ENCODE data around the gene ABCA4. TPM values are rescaled to one million over a fixed set of nuclear protein-coding genes. Genes with fewer than 3 reads are reported as not detected.

Gene ABCA4
- total RNA-seq, 2 donors from 2014 or later, result 2.0 to 3.7 TPM

DNA sequence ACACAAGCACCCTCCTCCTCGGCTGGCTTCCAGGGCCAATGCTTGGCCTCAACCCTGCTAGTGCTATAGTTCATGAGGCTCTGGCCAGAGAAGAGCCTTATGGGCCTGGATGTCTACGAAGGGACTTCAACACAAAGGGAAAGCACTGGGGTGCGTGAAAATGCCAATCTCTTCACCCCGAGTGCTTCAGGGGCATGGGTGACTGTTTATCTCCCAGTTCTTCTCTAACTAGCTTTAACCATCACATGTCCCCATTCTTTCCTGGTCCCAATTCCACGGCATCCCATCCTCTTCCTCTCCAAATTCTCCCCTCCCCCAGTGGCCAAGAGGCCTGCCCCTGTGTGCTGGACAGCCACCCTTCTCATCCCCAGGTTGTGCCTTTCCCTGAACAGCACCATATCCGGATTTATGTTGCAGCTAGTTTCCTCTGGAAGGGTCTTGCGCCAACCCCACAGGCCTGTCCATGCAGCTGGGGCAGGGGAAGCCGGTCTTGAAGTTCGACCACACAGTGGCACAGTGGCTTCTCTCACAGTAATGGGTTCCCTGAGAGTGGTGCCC is 16.7 kb downstream of the ABCA4 start:
- Histone ChIP-seq H3K4me3 (no peak overlapping the region), H3K27me3 (replicated peaks; ENCODE audit: insufficient read depth) (no peaks in the 10 kb centered on the region), H3K36me3 (no peaks in the 10 kb centered on the region), H3K4me1 (ENCODE audit: control insufficient read depth in 1 of 2, low read depth in 2 of 2) (no peaks in the 10 kb centered on the region), H3K9me3 (no peaks in the 10 kb centered on the region), H3K27ac (no peak overlapping the region)
- TF ChIP-seq, protein P1, sequence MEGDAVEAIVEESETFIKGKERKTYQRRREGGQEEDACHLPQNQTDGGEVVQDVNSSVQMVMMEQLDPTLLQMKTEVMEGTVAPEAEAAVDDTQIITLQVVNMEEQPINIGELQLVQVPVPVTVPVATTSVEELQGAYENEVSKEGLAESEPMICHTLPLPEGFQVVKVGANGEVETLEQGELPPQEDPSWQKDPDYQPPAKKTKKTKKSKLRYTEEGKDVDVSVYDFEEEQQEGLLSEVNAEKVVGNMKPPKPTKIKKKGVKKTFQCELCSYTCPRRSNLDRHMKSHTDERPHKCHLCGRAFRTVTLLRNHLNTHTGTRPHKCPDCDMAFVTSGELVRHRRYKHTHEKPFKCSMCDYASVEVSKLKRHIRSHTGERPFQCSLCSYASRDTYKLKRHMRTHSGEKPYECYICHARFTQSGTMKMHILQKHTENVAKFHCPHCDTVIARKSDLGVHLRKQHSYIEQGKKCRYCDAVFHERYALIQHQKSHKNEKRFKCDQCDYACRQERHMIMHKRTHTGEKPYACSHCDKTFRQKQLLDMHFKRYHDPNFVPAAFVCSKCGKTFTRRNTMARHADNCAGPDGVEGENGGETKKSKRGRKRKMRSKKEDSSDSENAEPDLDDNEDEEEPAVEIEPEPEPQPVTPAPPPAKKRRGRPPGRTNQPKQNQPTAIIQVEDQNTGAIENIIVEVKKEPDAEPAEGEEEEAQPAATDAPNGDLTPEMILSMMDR (IDR thresholded peaks at IDR 0.05), result no peak
- DNase-seq (ENCODE audit: low spot score) (no peak), ATAC-seq (ENCODE audit: insufficient number of reproducible peaks, low FRiP score, low read depth) (no peak)

DNA sequence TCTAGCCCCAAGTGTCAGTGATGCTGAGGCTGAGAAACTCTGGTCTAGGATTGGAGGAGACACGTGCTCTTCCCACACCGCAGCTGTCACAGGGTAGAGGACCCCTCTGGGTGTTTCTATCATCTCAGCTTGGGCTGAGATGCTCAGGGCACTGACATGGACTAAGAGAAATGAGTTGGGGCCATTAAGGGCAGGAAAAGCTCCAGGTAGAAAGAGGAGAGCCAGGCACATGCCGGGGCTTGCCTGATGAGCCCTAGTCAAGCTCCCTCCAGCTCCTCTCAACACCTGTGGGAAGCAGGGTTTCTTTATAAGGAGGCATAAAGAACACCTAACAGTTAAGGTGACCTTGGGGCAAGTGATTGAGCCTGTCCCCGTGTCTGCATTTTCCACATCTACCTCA is 17.3 kb downstream of the ABCA4 start:
- no peaks in the 10 kb centered on the region for H3K27me3 ChIP-seq (replicated peaks; ENCODE audit: insufficient read depth)
- H3K27ac ChIP-seq, result no peak overlapping the region
- no peaks in the 10 kb centered on the region for H3K36me3 ChIP-seq
- no peaks in the 10 kb centered on the region for H3K9me3 ChIP-seq
- TF ChIP-seq, protein P1 (IDR thresholded peaks at IDR 0.05), result no peak
- DNase-seq (ENCODE audit: low spot score) (no peak), ATAC-seq (ENCODE audit: insufficient number of reproducible peaks, low FRiP score, low read depth) (no peak)
- no peaks in the 10 kb centered on the region for H3K4me1 ChIP-seq (ENCODE audit: control insufficient read depth in 1 of 2, low read depth in 2 of 2)
- H3K4me3 ChIP-seq, result no peak overlapping the region

DNA sequence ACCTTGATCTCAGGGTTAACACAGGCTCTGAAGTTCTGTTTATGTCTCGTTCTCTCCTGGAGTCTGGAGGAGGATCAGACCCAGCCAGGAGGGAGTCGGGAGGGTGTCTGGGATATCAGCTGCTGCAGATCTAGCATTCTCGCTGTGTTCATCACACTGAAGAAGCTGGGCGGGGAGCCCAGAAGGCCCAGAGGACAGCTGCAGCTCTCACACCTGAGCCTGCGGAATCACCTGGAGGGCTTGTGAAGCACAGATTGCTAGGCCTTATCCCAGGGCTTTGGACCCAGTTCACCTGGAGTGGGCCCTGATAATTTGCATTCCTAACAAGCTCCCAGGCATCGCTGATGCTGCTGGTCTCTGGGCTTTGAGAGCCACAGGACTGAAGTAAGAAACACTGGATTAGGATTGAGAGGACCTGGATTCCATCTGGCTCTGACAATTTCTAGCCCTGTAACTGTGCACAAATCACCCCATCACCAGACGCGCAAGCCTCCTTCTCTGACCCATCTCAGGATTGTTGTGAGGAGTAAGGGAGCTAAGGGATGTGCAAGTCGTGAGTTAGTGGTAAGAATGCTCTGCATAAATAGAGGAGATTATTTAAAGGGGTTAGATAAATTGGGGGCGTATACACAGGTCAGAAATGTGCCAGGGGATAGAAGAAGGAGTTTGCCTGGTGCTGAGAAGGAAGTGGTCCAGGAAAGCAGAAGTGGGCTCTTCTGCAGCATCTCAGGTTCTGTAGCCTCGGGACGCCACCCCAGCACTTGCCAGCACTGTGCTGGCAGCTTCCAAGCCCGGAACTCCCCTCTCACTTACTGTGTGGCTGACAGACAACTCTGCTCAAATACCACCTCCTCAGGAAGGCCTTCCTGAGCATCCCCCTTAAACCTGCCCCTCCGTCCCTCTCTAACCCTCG is 19.1 kb downstream of the ABCA4 start:
- ATAC-seq (ENCODE audit: insufficient number of reproducible peaks, low FRiP score, low read depth), result no peak
- Histone ChIP-seq H3K9me3 (no peaks in the 10 kb centered on the region), H3K4me1 (ENCODE audit: control insufficient read depth in 1 of 2, low read depth in 2 of 2) (peaks cover 0 to 4% of the 10 kb centered on the region in 2 donors), H3K4me3 (no peak overlapping the region), H3K27ac (no peak overlapping the region), H3K27me3 (replicated peaks; ENCODE audit: insufficient read depth) (no peaks in the 10 kb centered on the region), H3K36me3 (no peaks in the 10 kb centered on the region)
- no peak for DNase-seq (ENCODE audit: low spot score)
- TF ChIP-seq, protein P1 (IDR thresholded peaks at IDR 0.05), result no peak

DNA sequence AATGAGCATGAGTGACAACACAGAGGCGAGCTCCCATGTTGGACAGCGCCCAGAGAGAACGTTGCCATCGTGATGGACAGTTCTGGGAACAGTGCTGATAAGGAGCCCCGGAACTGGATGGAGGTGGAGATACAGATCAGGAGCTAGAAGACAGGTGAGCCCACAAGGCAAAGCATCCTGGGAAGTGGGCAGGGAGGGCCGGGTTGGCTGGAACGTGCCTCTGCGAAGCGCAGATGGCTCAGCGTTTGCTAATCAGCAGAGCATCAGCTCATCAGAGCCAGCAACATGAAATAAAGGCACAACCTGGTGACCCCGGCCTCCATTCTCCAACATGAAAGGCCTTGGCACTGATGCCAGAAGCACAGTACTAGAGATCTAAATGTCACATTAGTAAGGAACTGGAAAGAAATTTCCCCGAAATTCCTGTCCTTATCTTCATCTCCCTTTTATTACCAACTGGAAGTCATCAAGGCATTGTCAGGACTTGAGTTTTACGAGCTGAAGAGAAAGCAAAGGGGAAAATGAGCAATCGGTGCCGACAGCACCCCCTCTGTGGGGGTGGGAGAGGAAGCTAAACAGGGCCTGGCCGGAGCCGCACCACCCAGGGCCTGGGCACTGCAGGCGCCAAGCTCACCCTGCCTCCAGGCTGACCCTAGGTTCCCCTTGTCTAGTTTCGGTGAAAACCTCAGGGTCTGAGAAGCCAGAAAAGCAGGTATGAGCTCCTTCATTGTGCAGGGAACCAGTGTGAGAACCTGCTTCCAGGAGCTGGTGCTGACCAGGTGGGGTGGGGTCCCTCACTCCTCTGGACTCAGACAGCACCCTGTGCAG is 19.9 kb downstream of the ABCA4 start:
- Histone ChIP-seq H3K36me3 (no peaks in the 10 kb centered on the region), H3K27me3 (replicated peaks; ENCODE audit: insufficient read depth) (no peaks in the 10 kb centered on the region), H3K27ac (no peak overlapping the region), H3K4me3 (no peak overlapping the region), H3K4me1 (ENCODE audit: control insufficient read depth in 1 of 2, low read depth in 2 of 2) (peaks cover 0 to 13% of the 10 kb centered on the region in 2 donors), H3K9me3 (no peaks in the 10 kb centered on the region)
- DNase-seq (ENCODE audit: low spot score), result no peak
- ATAC-seq (ENCODE audit: insufficient number of reproducible peaks, low FRiP score, low read depth), result no peak
- TF ChIP-seq, protein P1 (IDR thresholded peaks at IDR 0.05), result no peak

All from thoracic aorta (tissue), 2 donors.